SIG-M5 treated with dmso at 0.1 percent for 504 hours (cell line): ENCODE data around the gene PXT1.
A peak's percentile ranks its signal among the peaks of the same experiment; 100 is the strongest.

ENCODE experiments used
- DNase-seq: peaks from one replicate; lab custom pipeline; 2025; ENCODE audit not compliant: unreplicated experiment; lab: John Stamatoyannopoulos, UW

Gene PXT1

DNA sequence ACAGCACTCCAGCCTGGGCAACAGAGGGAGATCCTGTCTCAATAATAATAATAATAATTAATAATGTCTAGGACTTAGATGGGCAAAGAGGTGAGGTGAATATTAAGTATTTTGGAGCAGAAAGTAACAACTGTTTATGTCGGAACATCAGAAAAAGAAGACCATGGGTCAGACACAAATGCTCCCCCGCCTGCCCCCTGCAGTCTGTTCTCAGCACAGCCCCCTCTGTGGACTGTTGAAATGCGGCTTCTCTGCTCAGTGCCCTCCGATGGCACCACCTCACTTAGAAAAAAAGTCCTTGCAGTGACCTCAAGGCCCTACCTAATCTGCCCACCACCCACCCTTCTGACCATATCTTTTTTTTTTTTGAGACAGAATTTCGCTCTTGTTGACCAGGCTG lies 50.0 kb downstream of the PXT1 start:
- no peak for DNase-seq

DNA sequence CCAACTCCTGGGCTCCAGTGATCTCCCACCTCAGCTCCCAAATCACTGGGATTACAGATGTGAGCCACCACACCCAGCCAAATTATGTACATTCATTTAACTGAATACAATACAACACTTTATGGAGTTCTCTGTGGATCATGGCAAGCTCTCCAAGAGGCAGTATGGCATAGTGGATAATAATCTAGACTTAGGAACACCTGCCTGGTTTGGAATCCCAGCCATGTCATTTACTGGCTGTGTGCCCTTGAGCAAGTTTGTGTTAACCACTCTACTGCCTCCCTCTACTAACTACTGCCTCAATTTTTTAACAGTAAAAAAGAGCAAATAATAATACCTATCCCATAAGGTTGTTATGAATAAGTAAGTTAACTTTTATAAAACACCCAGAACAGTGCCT lies 53.3 kb downstream of the PXT1 start:
- no peak for DNase-seq

DNA sequence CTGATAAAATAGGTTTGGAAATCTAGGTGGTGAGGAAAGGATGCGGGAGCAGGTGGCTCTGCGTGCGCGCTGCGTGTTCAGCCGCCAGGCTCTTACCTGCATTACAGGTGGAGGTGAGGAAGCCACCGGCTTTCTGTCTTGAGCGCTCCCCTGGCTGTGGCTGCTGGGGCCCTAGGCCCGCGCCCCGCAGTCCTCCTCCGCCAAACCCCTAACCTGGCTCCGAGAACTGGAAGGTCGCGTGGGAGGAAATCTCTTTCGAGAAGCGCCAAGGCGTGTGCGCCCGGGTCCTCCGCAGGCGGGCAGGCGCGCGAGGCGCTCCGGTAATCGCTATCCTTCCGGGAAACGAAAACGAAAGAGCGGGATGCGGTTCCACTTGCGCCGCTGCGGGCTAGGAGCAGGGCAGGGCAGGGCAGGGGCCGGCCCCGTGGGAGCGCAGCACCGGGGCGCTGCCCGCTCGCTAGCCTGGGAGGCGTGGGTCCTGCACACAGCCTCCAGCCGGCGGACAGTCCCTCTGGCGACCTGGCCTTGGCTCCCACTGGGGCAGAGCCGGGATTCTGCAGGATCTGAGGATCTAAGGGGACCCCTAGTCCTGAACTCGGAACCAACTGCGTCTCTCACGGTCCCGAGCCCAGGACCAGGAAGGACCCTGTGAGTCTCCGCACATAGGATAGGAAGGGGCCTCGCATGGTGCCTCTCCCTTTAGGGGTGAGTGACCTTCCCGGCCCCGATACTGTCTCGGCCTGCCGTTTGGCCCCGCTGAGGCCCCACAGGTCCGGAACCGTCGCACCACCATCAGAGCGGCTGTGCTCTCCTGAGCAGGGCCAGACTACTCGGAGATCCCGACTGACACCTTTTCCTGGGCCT lies 55.0 kb downstream of the PXT1 start, which contains the start of gene ETV7:
Gene ETV7 (minus strand): TSS at position 230 of the 864 bp plus-strand sequence. CDS start 128 bp downstream, at position 102.
- DNase-seq = no peak

DNA sequence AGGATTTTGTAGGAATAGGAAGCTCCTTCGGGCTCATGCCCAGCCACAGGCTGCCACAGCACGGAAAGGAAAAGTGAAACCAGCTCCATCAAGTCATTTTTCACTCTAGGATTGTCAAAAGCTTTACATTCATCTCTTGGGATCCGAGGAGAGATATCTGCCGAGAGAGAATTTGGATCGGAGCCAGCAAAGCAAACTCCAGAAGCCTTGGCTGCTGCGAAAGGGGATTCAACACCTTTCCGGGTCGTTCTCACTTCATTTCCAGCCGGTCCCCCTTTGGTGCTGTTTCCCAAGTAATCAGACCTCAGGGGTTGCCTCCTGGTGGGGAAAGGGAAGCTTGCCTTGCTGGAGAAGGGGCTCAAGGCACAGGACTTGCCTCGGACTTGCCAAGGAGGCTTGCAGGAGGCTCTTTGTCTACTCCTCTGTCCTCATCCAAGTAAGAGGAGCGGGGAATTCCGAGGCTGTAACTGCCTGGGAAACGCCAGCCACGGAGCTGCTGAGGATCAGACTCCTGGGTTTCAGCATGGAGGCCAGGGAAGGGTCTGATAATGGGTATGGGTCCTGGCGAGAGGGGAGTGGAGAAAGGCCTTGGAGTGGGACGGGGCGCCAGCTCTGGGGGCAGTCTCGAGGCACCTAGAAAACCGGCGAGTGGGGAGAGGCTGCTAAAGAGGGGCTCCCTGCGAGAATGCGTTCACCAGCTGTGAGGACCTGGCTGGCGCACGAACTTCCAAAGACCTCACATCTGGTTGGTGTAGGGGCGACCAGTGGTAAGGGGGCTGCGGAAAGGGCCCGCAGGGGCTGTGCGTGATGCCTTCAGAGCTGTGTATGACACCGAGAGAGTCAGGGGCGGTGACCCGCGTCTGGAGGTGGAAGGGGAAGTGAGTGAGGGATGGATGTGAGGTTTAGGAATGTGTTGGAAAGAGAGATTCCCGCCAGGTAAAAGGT lies 55.9 kb downstream of the PXT1 start:
- no peak for DNase-seq

DNA sequence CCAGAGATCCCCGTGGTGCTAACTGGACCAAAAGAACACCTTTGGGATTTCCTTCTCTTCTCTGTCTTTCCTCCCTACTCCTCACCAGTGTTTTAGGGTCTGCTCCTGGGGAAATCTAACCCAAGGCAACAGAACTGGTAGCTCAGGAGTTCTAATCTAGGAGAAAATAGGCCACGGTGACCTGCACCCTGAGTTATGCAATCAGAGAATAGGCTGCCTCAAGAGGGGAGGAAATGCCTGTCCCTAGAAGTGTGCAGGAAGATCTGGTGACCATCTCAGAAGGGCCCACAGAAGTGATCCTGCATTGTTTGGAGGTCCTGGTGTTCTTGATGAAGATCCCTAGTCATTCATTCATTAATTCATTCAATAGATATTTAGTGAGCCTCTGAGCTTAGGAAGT lies 58.6 kb downstream of the PXT1 start:
- DNase-seq = no peak

DNA sequence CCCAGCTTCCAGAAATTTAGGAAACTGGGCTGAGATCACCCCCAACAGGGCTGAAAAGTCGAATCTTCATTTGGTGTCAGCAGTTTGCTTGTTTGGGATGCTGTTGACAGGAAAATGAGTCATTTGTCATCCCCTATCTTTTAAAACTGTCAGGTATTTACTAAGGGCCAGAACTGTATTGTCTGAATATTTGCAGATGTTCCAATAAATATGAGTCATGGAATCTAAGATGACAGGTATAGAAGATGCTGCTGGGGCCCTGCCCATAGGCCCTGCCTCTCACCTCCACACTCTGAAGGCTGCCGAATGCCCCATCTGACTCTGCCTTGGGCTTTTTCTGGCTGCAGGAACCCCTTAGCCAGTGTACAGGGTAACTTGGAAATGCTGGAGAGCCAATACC lies 59.0 kb downstream of the PXT1 start:
- DNase-seq = no peak

DNA sequence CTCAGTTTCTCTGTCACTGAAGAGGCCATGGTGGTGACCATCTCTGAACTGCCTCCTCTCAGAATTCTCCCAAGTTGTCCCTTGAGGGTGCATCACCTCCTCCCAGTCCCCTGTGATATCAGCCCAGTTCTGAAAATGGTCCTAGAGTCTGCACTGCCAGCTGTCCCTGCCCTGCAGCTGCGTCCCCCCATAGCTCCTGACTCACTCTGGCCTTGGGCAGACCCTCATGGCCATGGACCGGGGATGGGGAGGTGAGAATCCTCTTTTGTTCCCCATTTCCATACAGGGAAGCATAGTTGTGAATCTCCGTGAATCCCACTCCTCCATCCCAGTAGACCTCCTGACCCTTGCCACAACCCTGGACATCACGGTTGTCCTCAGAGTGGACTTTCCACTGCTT lies 59.7 kb downstream of the PXT1 start:
- DNase-seq = no peak

DNA sequence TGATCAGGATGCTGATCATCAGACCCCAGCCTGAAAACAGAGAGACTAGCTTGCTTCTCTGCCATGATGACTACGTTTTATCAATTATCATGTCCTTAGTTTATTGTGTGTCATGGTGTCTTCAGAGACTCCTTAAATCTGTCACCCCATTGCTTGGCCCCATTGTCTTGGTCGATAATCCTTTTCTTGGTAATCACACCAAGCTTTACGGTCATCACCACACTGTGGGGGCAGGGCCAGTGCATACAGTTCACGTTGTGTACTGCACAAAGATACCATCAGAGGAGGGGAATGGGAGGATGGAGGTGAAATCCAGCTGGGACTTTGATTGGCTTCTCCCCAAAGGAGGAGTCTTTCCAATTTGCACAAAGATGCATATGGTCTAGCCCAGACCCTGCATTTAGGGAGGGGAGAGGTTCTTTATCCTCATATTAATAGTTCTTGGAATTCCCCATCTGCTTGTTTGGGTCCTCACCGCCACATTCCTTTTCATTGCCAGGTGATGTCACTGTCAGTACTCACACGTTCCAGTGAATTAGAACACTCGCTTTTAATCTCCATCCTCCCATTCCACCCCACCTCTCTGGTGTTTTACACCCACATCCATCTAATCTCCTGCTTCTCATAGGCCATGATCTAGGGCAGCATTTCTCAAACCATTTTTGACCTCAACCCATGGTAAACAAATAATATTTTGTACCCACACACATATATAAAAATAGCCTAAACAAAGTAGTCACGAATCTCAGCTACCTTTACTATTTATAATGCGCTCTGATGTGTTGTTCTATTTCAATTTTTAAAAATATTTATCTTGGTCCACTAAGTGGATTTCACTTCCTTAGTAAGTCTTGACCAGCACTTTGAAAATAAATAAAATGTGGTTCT lies 60.9 kb downstream of the PXT1 start:
- no peak for DNase-seq

DNA sequence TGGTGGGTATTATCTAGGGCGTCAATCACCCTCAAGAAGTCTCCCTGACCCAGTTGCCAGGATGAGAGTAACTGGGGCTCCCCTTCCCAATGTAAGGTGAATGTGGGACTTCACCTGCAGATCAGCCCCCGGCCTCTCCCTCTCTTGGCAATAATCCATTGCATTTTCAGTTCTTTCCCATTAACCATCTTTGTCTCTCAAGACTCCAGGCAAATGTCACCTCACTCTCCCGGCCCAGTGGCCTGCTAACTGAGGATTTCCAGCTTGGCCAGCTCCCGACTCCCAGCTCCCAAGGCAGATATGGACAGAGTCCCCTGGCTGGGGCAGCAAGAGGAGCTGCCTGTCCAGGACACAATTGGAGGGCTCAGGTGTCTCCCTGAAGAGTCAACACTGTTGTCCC lies 62.5 kb downstream of the PXT1 start:
- no peak for DNase-seq

DNA sequence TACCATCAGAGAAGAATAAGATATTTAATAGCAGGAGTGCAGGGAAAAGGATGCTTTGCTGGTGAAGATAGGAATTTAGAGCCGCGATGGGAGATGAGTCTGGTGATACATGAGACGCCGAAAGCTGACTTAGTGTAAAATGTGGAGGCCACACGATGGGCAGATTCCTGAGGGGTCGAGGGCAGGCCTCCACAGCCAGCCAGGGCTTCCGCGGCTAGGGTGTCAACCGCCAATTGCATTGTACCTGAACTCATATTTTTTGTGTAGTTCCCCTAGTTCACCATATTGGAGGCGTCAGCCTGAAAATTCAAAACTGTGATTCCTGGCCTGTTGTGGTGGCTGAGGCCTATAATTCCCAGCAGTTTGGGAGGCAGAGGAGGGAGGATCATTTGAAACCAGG lies 63.7 kb downstream of the PXT1 start:
- no peak for DNase-seq

DNA sequence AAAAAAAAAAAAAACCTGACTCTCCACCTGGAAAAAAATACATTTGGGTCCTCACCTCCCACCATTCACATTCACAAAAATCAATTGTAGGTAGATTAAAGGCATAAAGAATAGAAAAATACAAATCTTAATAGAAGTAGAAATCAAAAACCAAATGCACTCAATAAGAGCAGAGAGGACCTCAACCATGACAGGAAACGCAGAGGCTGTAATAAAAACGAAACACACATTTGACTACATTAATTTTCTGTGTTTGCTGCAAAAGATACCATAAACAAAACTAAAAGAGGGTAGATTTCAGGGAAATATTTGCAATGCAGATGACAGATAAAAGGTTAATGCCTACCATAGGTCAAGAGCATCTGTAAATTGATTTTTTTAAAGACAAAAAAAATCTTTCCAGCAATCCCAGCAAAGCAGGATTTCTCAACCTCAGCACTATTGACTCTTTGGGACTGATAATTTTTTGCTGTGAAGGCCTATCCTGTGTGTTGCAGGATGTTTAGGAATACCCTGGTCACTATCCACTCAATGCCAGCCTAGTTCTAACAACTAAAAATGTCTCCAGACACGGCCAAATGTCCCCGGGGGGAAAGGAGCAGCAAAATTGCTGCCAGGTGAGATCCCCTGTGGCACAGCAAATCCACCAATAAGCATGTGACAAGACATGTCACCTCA lies 64.3 kb downstream of the PXT1 start:
- no peak for DNase-seq

DNA sequence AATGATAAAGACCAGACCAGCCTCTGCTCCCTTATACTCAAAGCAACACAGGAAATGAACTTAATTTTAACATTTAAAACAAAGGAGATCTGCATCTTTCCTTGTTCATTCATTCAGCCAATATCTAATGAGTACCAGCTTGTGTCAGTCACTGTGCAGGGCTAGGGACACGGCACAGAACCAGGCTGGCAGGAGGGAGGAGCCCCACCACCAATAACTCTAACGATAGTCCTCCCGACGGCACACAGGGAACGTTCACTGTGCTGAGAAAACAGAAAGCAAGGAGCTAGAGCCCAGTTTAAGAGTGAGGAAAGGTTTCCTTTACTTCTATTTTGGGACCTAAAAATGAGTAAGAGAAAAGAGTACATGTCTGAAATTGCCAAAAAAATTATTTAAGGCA lies 65.1 kb downstream of the PXT1 start:
- no peak for DNase-seq

DNA sequence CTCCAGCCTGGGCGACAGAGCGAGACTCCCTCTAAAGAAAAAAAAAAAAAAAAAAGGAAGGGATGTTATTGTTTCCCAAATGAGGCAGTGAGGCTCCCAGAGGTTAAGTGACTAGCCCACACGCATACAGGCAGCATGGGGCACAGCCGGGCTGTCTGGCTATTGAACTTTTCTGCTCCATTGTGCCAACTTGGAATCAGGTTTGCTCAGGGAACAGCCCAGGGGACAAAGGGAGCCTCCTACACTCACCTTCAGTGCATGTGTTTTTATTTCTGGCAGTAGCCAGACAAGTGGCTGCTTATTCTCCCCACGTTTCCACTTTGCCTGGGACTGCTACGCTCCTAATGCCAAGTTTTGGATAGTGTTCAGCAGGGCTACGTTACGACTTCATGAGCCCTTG lies 65.9 kb downstream of the PXT1 start:
- DNase-seq = no peak

DNA sequence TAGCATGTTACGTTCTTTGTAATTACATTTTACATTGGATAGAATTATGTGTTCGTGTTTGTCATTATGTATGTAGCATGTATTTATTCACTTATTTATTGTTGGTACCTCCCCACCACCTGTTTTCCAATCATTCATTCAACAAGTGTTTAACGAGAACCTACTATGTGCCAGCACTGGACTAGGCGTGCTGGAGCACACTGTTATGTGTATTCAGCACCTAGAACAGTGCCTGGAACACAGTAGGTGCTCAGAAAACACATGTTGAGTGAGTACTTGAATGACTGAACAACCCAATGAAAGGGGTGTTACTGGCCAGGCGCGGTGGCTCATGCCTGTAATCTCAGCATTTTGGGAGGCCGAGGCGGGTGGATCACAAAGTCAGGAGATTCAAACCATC lies 66.5 kb downstream of the PXT1 start:
- no peak for DNase-seq

DNA sequence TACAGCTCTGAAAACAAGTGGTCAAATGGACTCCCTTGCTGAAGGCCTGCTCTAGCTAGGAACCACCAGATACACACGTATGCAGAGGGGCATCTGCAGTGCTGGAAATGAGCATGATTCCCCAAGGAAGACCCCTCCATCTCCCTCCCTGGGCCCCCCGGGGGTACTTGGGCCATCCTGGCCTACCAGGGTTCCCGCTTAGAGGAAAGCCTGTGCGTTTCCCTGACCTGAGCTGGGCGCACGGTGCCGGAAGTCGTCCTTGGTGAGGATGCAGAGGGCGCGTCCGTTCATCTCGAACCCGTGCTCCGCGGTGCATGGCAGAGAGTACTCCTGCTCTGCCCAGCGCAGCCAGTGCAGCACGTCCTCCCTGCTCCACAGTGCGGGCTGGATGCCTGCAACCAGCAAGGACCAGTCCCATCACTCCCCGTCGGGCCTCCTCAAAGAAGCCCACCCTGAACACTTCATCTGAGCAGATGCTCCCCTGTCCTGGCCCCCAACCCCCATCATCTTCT lies 67.0 kb downstream of the PXT1 start:
- DNase-seq = no peak

DNA sequence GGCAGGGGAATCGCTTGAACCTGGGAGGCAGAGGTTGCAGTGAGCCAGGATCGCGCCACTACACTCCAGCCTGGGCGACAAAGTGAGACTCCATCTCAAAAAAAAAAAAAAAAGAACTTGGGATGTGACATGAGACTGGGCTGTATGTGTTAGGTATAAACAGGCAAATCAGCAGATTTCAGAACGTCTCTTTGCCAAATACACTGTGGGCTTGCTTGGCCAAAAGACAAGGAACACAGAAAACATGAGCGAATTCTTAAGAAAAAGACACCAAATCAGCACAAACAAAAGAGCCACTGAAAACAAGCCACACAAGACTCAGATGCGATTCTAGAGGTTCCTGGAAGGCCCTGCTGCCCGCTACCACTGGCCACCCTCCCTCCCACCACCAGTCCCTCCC lies 67.7 kb downstream of the PXT1 start:
- no peak for DNase-seq

DNA sequence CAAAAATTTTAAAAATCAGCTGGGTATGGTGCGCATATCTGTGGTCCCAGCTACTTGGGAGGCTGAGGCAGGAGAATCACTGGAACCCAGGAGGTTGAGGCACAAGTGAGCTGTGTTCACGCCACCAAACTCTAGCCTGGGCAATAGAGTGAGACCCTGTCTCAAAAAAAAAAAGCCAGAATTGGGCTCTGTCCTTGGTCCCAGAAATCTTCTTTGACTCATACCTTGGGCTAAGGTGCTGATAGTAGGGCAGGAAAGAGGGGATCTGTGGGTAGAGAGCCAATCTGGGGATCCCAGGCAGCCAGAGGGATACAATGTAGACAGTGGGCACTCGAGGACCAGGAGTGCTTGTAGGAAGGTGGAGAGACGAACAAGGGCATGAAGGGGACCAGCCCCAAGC lies 68.5 kb downstream of the PXT1 start:
- no peak for DNase-seq

DNA sequence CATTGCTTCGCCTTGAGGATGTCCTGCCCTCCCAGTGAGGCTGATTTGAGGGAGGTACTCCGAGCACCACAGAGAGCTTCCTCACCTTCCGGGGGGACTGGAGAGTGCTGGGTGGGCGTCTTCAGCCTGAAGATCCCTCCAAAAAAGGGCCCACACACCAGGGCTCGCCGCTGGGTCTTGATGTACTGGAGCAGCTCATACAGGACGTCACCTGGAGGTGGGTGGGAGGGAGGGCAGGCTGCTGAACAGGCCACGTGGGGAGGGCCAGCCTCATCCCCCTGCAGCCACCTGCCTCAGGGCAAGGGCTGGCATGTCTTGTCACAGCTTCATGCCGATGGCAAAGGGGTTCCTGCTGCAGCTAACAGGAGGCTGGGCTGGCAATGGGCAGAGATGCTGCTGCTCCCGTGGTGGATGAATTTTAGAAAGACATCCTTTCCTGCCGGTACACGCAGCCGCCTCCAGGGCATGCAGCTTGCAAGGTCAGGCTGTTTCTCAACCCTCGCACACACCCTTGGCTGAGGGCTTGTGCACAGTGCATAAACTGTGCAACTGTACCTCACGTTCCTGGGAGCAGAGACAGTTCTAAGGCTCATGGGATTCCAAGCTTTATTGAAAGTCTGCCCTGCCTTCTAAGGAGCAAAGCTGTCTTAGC lies 69.2 kb downstream of the PXT1 start:
- DNase-seq = peak; percentile 29

DNA sequence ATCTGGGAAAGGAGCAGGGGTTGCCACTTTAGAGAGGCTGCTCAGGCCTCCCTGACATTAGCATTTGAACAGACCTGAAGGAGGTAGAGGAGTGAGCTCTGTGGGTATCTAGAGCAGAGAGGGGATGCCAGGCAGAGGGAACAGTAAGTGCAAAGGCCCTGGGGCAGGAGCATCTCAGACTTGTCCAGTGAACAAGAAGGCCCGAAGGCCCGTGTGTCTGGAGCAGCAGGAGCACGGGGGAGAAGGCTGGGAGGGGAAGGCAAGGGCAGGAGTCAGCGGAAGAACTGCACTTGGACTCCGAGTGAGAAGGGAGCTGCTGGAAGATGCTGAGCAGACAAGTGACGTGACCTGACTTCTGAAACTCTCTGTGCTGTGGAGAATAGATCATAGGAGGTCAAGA lies 70.6 kb downstream of the PXT1 start:
- DNase-seq = no peak

DNA sequence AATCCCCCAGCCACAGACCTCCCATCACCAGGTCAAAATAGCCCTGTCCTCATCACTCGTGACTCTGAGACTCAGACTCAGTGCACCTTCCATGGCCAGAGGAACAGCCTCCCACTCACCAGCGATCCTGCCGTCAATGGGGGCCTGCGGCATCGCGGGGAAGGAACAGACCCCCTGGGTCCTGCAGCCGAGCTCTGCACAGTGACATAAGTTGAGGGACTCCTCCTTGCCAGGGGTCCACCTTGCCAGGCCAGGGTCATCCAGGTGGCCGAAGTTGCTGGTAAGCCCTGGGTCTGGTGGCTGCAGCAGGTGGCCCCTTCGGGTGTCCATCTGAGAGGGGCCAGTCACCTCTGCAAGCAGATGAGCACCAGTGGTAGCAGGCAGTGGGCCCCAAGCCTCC lies 71.4 kb downstream of the PXT1 start:
- no peak for DNase-seq
